GM21515 (cell line): ENCODE data around the gene SPATA4.
"Not testable (repeated sequence)": the region's sequence is repeated elsewhere in the genome, so short reads cannot be mapped to it uniquely, and the experiment has no call there.

ENCODE experiments used
- ATAC-seq: cut with Tn5 transposase; IDR thresholded peaks from one replicate; pipeline ENCODE4 v1.9.1; 2021; ENCODE audit not compliant: unreplicated experiment

Gene SPATA4

GRCh38 chr4:176195184-176195978 is at the start of gene SPATA4:
SPATA4 (minus strand) TSS chr4:176195585; CDS start chr4:176195562, 23 bp downstream.
- peak; percentile 99 for ATAC-seq

GRCh38 chr4:176242764-176243347 is 47.5 kb upstream of the SPATA4 start:
- ATAC-seq, result no peak

GRCh38 chr4:176241703-176242102 is 46.3 kb upstream of the SPATA4 start:
- no peak for ATAC-seq

- no peak for ATAC-seq
Observed at GRCh38 chr4:176238826-176239225, 43.4 kb upstream of the SPATA4 start.

GRCh38 chr4:176238157-176238610 is 42.8 kb upstream of the SPATA4 start:
- ATAC-seq, result no peak

GRCh38 chr4:176236946-176237345 is 41.6 kb upstream of the SPATA4 start:
- no peak for ATAC-seq

GRCh38 chr4:176230836-176231235 is 35.5 kb upstream of the SPATA4 start:
- ATAC-seq, result no peak

- ATAC-seq, result no peak
Observed at GRCh38 chr4:176229645-176230044, 34.3 kb upstream of the SPATA4 start.

GRCh38 chr4:176226736-176227135 is 31.4 kb upstream of the SPATA4 start:
- no peak for ATAC-seq

- no peak for ATAC-seq
Observed at GRCh38 chr4:176223561-176223960, 28.2 kb upstream of the SPATA4 start.

- ATAC-seq, result no peak
Observed at GRCh38 chr4:176222149-176222548, 26.8 kb upstream of the SPATA4 start.

- ATAC-seq, result no peak
Observed at GRCh38 chr4:176217510-176217909, 22.1 kb upstream of the SPATA4 start.

GRCh38 chr4:176212351-176212750 is 17.0 kb upstream of the SPATA4 start:
- not testable (repeated sequence) for ATAC-seq

- no peak for ATAC-seq
Observed at GRCh38 chr4:176210579-176211296, 15.4 kb upstream of the SPATA4 start.

- ATAC-seq, result no peak
Observed at GRCh38 chr4:176210101-176210500, 14.7 kb upstream of the SPATA4 start.

- ATAC-seq, result no peak
Observed at GRCh38 chr4:176209535-176209934, 14.2 kb upstream of the SPATA4 start.

GRCh38 chr4:176207839-176208238 is 12.5 kb upstream of the SPATA4 start:
- ATAC-seq, result no peak

GRCh38 chr4:176205299-176205698 is 9.9 kb upstream of the SPATA4 start:
- ATAC-seq, result no peak

GRCh38 chr4:176198316-176198903 is 3.0 kb upstream of the SPATA4 start:
- no peak for ATAC-seq

GRCh38 chr4:176193938-176194337 is 1.4 kb downstream of the SPATA4 start:
- no peak for ATAC-seq

GRCh38 chr4:176193126-176193525 is 2.3 kb downstream of the SPATA4 start:
- ATAC-seq, result no peak
